HL-60 (cell line): ENCODE results near the gene FBXL14.

Experiments
- DNase-seq, 2 experiments: peaks; one replicate each; pipeline ENCODE4 v3.0.0-alpha.2; 2010 to 2020; ENCODE audit warnings: low read depth in 1 of 2, low spot score in 1 of 2
- H3K27ac ChIP-seq: fragments of 250-450 bp; sonication (Bioruptor Pico); replicated peaks from 2 replicates; pipeline ENCODE4 v1.5.1; 2020; ENCODE audit warnings: mild to moderate bottlenecking, moderate library complexity
- H3K27me3 ChIP-seq: fragments of 250-450 bp; sonication (Bioruptor Pico); 2 replicates; pipeline ENCODE4 v1.5.1; 2021; ENCODE audit warnings: mild to moderate bottlenecking, moderate library complexity; ENCODE audit not compliant: insufficient read depth, poor library complexity, severe bottlenecking
- H3K4me3 ChIP-seq: replicated peaks from 2 replicates; pipeline ENCODE4 v1.5.1; 2011; ENCODE audit warnings: mild to moderate bottlenecking, control low read depth, low read length; ENCODE audit not compliant: insufficient read depth
- GABPA ChIP-seq: IDR thresholded peaks from 2 replicates; pipeline ENCODE4 v1.6.1; 2012; ENCODE audit warnings: low read depth
- POLR2AphosphoS5 ChIP-seq: IDR thresholded peaks from 2 replicates; pipeline ENCODE4 v1.6.1; 2012; ENCODE audit warnings: low read depth
- SPI1 ChIP-seq: IDR thresholded peaks from 2 replicates; pipeline ENCODE4 v1.6.1; 2012; ENCODE audit warnings: low read depth, mild to moderate bottlenecking, borderline replicate concordance
- TF ChIP-seq, protein P1 (sequence below): IDR thresholded peaks from one replicate; pipeline ENCODE4 v1.5.1; 2011; ENCODE audit warnings: low read length, control low read depth, inconsistent platforms; ENCODE audit not compliant: insufficient read depth
- TF ChIP-seq, protein P2 (sequence below): IDR thresholded peaks from 2 replicates; pipeline ENCODE4 v1.6.1; 2012; ENCODE audit warnings: low read depth; ENCODE audit not compliant: insufficient replicate concordance

Gene FBXL14

DNA sequence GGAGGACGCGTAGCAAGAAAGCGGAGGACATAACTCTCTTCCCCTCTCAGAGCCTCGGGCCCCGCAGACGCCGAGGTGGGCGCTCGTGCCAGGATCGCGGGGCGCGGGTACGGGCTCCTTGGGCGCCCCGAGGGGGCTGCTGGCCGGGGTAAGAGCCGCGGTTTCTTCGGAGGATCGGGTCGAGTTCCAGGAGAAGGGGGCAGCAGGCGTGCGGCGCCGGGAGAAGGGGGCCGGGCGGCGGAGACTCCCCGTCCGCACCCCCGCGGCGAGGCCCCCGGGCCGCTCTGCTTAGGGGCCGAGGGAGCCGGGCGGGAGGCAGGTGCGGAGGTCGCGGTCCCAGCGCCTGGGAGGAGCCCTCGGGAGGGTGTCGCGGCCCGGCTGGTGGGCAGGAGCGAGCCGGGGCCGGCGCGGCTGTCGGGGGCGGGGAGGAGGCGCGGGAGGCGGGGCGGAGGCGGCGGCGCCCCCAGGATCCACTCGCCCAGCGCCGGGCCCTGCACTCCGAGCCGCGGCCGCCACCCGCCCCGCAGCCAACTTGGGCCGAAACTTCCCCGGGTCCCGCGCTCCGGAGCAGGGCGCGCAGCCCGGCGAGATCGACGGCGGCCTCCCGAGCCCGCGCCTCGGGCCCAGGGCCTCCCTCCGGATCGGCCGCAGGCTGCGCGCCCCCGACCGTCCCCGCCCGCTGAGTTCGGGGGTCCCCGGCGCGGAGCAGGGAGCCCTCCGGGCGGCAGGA, 64.4 kb downstream of the FBXL14 start:
- Histone ChIP-seq H3K4me3 (no peak overlapping the region), H3K27me3 (peaks cover 58% of the 10 kb centered on the region), H3K27ac (no peak overlapping the region)
- no peak for DNase-seq
- TF ChIP-seq GABPA (no peak), POLR2AphosphoS5 (no peak), SPI1 (no peak)
- TF ChIP-seq, protein P1, sequence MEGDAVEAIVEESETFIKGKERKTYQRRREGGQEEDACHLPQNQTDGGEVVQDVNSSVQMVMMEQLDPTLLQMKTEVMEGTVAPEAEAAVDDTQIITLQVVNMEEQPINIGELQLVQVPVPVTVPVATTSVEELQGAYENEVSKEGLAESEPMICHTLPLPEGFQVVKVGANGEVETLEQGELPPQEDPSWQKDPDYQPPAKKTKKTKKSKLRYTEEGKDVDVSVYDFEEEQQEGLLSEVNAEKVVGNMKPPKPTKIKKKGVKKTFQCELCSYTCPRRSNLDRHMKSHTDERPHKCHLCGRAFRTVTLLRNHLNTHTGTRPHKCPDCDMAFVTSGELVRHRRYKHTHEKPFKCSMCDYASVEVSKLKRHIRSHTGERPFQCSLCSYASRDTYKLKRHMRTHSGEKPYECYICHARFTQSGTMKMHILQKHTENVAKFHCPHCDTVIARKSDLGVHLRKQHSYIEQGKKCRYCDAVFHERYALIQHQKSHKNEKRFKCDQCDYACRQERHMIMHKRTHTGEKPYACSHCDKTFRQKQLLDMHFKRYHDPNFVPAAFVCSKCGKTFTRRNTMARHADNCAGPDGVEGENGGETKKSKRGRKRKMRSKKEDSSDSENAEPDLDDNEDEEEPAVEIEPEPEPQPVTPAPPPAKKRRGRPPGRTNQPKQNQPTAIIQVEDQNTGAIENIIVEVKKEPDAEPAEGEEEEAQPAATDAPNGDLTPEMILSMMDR = no peak
- TF ChIP-seq, protein P2, sequence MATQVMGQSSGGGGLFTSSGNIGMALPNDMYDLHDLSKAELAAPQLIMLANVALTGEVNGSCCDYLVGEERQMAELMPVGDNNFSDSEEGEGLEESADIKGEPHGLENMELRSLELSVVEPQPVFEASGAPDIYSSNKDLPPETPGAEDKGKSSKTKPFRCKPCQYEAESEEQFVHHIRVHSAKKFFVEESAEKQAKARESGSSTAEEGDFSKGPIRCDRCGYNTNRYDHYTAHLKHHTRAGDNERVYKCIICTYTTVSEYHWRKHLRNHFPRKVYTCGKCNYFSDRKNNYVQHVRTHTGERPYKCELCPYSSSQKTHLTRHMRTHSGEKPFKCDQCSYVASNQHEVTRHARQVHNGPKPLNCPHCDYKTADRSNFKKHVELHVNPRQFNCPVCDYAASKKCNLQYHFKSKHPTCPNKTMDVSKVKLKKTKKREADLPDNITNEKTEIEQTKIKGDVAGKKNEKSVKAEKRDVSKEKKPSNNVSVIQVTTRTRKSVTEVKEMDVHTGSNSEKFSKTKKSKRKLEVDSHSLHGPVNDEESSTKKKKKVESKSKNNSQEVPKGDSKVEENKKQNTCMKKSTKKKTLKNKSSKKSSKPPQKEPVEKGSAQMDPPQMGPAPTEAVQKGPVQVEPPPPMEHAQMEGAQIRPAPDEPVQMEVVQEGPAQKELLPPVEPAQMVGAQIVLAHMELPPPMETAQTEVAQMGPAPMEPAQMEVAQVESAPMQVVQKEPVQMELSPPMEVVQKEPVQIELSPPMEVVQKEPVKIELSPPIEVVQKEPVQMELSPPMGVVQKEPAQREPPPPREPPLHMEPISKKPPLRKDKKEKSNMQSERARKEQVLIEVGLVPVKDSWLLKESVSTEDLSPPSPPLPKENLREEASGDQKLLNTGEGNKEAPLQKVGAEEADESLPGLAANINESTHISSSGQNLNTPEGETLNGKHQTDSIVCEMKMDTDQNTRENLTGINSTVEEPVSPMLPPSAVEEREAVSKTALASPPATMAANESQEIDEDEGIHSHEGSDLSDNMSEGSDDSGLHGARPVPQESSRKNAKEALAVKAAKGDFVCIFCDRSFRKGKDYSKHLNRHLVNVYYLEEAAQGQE = no peak

DNA sequence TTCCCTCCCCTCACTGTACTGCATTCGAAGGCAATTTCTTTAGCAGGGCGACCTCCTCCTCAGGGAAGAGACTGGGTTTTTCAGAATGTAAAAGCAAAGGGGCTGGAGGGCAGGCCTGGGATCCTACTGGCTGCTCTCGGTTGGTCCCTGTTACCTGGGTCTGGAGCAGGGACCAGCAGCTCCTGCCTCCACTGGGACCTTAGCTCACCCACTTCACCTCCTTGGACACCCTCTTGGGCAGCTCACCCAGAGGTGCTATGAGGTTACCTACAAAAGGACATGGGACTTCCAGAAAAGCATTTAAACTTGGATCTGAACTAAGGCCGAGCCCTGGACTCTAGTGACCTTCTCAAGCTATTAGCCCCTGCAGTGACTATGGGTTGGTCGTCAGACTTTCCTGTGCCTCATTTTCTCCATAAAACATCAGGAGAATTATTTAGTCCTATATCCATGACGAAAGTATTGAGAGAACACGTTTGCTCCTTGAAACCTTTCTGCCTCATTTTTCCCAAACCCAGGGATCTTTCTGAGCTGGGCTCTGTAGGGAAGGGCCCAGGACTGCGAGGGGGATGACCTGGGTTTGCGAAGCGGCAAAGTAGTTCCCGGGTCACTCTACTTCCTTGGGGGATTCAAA, 65.0 kb downstream of the FBXL14 start:
- H3K4me3 ChIP-seq = no peak overlapping the region

DNA sequence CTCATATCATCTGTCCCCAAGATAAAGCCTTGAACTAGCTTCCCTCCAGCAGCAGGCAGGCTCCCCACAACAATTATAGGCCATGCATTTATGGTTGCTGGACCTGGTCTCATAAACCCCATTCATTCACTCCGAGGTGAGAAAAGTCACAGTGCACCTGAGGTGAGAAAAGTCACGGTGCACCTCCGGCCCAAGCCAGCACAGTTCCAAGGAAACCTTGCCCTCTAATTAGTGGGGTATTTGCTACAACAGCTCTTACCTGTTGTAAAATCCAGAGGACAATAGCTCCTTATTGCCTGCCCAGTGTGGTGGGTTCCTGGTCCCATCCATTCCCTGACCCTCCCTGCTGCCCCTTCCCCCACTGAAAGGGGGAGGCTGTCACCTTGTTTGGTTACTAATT, 65.6 kb downstream of the FBXL14 start:
- no peak overlapping the region for H3K4me3 ChIP-seq
- no peak for DNase-seq
- TF ChIP-seq, protein P1 = no peak
- TF ChIP-seq, protein P2 = no peak
- no peak for TF ChIP-seq GABPA
- no peak for TF ChIP-seq SPI1
- no peak for TF ChIP-seq POLR2AphosphoS5
- H3K27ac ChIP-seq = no peak overlapping the region
- H3K27me3 ChIP-seq = peaks cover 54% of the 10 kb centered on the region

More for the DNA sequence above, 65.0 kb downstream of the FBXL14 start:
- DNase-seq = no peak
- TF ChIP-seq, protein P1 = no peak
- Histone ChIP-seq H3K27ac (no peak overlapping the region), H3K27me3 (peaks cover 54% of the 10 kb centered on the region)
